Measurements from ENCODE around the gene TNKS1BP1. TPM values are rescaled to one million over a fixed set of nuclear protein-coding genes. Genes with fewer than 3 reads are reported as not detected.
A peak's percentile ranks its signal among the peaks of the same experiment; 100 is the strongest.

Gene TNKS1BP1
- total and polyA plus RNA-seq, 9 of the 15 experiments (the other 6 are each of a cell fraction or from before 2014, with no cell fraction given) = 1.1 to 47.2 (median 10.9) TPM

- H2AFZ ChIP-seq (ENCODE audit: low read depth, low read length) = no peak overlapping the region
- no TSS peak for BruUV-seq (replicated peaks)
- FAIRE-seq = no peak
- no peak for DNase-seq (ENCODE audit: extremely low read depth in 1 of 4, low spot score in 3 of 4)
- H3K9me3 ChIP-seq (replicated peaks; ENCODE audit: control insufficient read depth, insufficient read depth, low read depth, low read length) = no peaks in the 10 kb centered on the region
- no peak overlapping the region for H3K4me3 ChIP-seq
- no peaks in the 10 kb centered on the region for H3K9me1 ChIP-seq (ENCODE audit: control insufficient read depth, insufficient read depth, low read length)
- intact Hi-C loops (cut with micrococcal nuclease) = loop anchor here (2.0 kb wide), 1 partner anchor 43 kb away; no protein-coding TSS in a partner anchor
- H3K27ac ChIP-seq (ENCODE audit: extremely low read depth, low read depth, low read length) = no peak overlapping the region
- ChIA-PET POLR2A (interaction anchor here (0.5 to 1.1 kb wide), 4 partner anchors 8 to 387 kb away, joined by 3 to 4 read pairs (median 3); no protein-coding TSS in a partner anchor), CTCF (ENCODE audit: low intra/inter-chr PET ratio) (no interaction called here)
- H3K4me2 ChIP-seq (ENCODE audit: insufficient read depth, low read length) = no peak overlapping the region
- in situ Hi-C loops (cut with MboI) = no loop called here
- WGBS (ENCODE audit: insufficient coverage, low coverage, missing lambda C conversion rate) = 56% methylated on average over 9 of the region's 9 CpGs
- no peaks in the 10 kb centered on the region for H3K27me3 ChIP-seq (ENCODE audit: control insufficient read depth in 2 of 2, insufficient read depth in 2 of 2, low read length in 2 of 2)
- H3K4me1 ChIP-seq (replicated peaks in 1 of 2; ENCODE audit: control insufficient read depth in 2 of 2, insufficient read depth in 2 of 2, low read length in 2 of 2) = peaks cover 10 to 21% of the 10 kb centered on the region in 2 experiments
- no peak for ATAC-seq
- H4K20me1 ChIP-seq (replicated peaks; ENCODE audit: control insufficient read depth, insufficient read depth, low read length) = no peaks in the 10 kb centered on the region
- TF ChIP-seq RAD51 (IDR thresholded peaks at IDR 0.05; ENCODE audit: borderline replicate concordance, low read depth) (no peak), ZBTB33 (CRISPR knock-in tag; IDR thresholded peaks at IDR 0.05) (peak; percentile 51; the same call in 1 of the 2 replicates)
- no peak overlapping the region for H3K9ac ChIP-seq (ENCODE audit: insufficient read depth in 1 of 2, low read depth in 2 of 2, low read length in 2 of 2)
- H3K79me2 ChIP-seq (ENCODE audit: control insufficient read depth, insufficient read depth, low read length) = no peaks in the 10 kb centered on the region
- no peaks in the 10 kb centered on the region for H3K36me3 ChIP-seq (ENCODE audit: control insufficient read depth, insufficient read depth, low read length)
Measured at GRCh38 chr11:57359896-57360690, 35.3 kb upstream of the TNKS1BP1 start.

All from K562 (cell line).